GM12891 (cell line): Measurements from ENCODE around the gene CAMTA1.

Experiments
- PAX5 ChIP-seq: IDR thresholded peaks from 2 replicates; pipeline ENCODE4 v1.6.1; 2011; ENCODE audit warnings: low read length, moderate library complexity, mild to moderate bottlenecking; ENCODE audit not compliant: insufficient read depth, severe bottlenecking
- POLR2A ChIP-seq: IDR thresholded peaks from 2 replicates; pipeline ENCODE4 v1.6.1; 2011; ENCODE audit warnings: low read depth, low read length, control low read depth
- POLR2AphosphoS5 ChIP-seq: IDR thresholded peaks from 2 replicates; pipeline ENCODE4 v1.6.1; 2011; ENCODE audit warnings: low read depth, low read length, control low read depth
- POU2F2 ChIP-seq: IDR thresholded peaks from 2 replicates; pipeline ENCODE4 v1.6.1; 2011; ENCODE audit warnings: low read depth, mild to moderate bottlenecking, control low read depth, low read length, moderate library complexity
- SPI1 ChIP-seq: IDR thresholded peaks from 2 replicates; pipeline ENCODE4 v1.6.1; 2011; ENCODE audit warnings: low read depth, low read length, control low read depth
- TAF1 ChIP-seq: IDR thresholded peaks from 2 replicates; pipeline ENCODE4 v1.6.1; 2011; ENCODE audit warnings: low read depth, low read length, control low read depth

DNA sequence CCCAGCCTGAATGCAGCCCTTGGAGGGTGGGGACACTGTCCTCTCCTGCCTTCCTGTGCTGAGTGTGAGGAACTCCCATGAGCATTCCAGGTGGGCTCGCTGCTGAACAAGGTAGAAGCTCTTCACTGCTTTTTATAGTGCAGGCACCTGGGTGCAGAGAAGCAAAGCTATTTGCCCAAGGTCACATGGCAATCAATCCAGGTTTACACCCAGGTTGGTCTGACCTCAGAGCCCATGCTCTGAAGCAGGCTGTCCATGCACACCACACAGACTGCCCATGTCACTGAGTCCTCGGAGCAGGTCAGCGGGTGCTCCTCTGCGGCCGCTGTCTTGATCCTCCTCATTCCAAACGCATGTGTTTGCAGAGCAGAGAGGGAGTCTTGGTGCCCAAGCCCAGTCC, 662.5 kb downstream of the CAMTA1 start:
- TF ChIP-seq POLR2A (no peak), POLR2AphosphoS5 (no peak), TAF1 (no peak), PAX5 (no peak), POU2F2 (no peak), SPI1 (no peak)
